NCI-H2196 (cell line): Measurements from ENCODE around the gene KIF23.

Experiments used
- DNase-seq: peaks from one replicate; lab custom pipeline; 2025; ENCODE audit not compliant: unreplicated experiment; lab: John Stamatoyannopoulos, UW

The KIF23 gene

DNA sequence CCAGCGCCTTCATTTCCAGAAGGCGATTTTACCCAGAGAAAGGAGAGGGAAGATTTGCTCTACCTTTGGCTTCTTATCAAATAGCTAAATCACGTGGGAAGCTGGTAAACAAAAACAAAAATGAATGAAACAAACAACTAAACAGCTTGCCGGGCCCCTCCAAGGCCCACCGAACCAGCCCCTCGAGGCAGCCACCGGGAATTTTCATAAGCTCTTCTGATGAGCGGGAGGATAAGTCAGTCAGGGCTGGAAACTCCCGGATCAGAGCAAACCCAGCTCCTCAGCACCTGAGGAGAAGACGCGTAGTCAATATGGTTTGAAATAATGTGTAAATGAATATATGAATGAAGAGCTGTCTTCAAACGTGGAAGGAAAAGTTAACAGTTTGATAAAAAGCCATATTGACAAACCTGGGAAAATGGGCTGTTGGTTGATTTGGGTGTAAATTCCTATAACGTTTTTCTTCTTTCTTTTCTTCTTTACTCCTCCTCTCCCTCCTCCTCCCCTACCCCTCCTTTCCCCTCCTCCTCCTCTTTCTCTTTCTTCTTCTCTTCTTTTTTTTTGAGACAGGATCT lies 49.1 kb downstream of the KIF23 start:
- DNase-seq, result no peak

DNA sequence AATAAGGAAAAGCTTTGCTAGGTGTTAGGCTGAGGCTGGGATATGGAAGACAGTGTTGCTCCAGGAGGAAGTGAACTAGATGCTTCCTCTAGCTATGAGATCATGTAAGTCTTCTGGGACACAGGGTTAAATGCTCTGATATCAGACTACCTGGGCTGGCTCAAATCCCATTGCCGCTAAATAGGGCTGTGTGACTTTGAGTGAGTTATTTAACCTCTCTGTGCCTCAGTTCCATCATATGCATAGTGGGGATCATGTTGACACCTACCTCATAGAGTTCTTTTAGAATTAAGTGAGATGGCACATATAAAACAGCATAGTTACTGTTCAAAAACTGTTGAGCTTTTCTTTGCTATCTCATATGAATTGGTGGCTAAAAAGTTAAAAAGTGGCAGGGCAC lies 51.1 kb downstream of the KIF23 start:
- no peak for DNase-seq

DNA sequence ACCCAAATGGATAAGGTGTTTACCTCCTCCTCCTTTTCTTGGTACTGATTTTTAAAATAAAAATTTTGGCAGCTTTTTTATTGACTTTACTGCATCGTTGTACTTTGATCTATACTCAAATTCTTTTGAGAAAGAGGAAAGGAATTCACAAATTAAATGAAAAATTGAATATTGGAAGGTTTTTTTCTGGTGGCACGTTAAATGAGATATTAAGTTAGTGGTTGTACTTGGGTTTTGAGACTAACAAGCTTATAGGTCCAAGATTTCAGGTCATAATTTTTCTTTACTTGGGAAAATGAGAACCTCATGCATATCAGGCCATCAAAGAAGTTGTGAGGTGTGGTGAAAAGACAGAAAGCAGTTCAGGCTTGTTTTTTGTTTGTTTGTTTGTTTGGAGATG lies 52.6 kb downstream of the KIF23 start:
- no peak for DNase-seq

DNA sequence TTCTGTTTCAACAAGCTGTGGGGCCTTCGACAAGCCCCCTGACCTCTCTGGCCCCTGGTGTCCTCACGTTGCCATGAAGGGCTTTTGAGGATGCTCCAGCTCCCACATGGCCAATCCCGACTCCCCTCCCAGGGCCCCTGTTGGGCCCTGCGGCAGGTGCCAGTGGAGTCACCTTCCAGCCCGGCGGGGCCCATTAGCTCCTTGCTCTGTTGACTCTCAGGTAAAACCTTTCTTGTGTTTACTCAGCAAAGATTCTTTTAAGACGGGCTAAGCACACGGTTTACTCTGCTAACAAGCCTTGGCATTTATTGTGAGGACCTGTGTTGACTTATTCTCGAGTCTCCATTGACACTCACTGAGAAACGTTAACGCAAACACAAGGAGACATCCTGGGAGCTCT lies 53.5 kb downstream of the KIF23 start:
- peak; percentile 15 for DNase-seq

DNA sequence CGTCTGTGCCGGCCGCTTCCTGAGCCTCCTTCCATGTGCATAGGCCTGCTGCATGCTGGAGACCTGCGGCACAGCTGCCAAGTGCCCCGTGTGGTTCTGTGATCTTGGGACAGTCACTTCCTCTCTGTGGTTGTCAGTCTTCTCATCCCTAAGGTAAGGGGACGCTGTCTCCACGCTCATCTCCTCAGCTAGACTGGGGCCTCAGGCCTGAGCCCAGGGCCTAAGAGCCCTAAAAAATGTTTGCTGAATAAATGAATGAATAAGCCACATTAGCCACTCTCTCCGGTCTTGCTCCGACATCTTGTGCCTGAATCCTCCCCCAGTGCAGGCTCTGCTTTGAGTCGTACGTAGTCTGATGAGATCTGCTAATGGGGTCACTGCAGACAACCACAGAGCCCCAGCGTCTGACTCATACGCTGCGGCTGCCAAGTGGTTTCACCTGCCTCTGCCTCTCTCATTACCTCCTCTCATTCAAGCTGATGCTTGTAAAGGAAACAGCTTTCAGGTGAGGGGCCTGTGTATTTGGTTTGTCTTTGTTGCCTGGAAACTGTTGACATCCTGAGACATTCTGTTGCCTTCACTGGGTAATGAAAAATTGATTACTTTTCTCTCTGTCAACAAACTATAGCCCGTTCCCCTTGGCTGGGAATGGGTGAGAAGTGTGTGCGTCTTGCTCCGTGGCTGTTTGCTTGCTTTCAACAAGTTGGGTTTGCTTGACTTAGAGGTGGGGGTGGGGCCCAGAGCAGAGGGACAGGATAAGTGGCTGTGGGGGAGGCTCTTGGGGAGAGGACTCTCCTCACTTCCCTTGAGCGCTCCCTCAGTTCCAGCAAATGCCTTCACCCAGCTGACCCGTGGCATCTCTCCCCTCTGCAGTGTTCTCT lies 54.3 kb downstream of the KIF23 start:
- DNase-seq, result peak; percentile 86

DNA sequence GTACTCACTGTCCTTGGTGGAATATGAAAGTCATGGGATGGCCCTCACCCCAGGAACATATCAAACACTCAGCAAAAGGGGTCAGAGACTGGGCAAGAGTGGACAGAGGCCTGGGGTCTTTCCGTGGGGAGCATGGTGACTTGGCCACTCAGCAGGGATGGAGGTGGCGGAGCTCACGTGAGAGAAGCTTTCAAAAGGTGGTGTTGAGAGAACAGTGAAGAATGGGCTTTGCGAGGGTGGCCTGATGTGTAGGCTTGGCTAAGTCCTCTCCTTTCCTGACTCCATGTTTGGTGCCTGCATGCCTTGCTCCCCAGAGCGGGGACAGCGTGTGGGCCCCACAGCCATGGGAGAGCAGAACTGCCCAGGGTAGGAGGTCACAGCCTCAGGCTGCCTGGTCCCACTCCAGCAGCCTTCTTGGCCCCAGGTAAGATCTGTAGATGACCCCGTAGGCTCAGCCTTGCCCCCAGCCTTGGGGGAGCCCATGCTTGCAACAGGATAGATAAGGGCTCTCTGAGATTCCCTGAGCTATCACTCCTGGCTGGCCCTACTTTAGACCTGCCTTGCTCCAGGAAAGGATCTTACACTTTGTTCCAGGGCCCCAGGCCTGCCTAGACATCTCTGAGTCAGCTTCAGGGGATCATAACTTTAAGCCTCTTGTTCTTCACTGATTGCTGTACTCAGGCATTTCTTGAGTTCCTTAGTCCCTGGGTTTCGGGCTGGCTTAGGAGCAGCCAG lies 55.5 kb downstream of the KIF23 start:
- no peak for DNase-seq

DNA sequence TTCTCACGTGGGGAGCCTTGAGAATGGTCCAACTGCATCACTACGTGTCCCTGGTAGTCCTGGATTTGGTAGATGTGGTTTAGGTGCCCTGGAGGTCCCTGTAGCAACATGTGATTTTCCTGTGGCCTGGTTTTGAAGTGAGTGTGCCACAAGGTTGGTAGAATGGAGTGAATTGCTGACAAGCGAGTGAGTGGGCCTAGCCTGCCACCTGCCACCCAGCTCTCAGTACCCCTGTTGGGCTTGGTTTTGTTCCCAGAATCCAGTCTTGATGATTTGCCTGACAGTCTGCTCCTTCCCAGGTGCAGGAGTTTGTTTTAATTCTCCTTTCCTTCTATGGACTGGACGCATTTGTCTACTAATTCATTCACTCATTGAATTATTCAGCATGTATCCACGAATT lies 57.9 kb downstream of the KIF23 start:
- DNase-seq, result no peak

DNA sequence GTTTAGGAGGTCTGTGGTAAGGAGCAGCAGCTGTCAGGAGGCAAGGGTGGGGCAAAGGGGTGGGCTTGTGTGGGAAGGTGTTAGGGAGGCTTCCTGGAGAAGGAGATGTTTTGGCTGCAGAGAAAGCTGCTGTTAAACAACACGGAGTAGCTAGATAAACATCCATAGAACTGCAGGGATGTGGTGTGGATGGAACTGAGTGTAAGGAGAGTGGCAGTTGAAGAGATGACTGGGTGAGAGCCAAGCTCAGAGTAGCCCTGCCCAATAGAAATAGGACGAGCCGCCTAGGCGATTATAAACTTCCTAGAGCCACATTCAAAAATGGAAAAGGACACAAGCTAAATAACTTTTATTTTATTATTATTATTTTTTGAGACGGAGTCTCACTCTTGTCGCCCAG lies 58.4 kb downstream of the KIF23 start:
- DNase-seq, result no peak

DNA sequence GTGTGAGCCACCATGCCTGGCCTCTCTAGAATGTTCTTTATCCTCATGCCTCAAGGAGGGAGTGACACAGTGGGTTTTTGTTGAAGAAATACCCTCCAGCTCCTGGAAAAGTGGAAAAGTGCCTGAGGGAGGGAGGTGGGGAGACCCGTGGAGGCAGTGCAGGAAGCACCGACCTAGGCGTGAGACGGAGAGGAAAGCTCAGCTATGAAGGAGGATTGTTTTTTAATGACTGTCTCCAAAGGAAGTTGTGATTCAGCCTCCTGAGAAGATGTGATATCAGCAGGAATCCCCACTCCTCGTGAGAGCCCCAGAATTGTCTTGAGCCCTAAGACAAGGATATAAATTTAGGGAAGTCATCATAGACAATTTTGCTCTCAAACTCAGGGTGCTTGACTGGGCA lies 60.1 kb downstream of the KIF23 start:
- DNase-seq, result no peak

DNA sequence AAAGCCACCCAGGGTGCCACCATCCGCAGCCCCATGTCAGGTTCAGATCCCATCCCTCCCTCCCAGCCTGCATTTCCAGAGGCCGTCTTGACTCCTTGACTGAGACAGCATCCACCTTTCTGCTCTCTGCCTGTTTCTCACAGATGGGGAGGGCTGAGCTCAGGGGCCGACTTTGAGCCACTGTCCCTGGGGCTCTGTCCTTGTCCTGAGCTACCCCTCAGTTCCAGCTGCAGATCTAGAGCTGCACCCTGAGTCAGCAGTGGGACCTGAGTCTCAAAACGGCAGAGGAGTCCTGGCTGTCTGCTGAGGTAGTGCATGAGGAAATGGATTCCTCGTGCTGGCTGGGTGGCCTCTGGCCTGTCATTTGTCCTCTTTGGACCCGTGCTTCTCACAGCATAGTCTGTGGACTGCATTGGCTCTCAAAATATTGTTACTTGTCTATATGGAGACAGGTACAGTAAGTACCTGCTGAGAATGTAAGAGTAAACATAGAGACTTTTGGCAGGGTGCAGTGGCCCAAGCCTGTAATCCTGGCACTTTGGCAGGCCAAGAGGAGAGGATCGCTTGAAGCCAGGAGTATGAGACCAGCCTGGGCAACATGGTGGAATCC lies 60.8 kb downstream of the KIF23 start:
- no peak for DNase-seq

DNA sequence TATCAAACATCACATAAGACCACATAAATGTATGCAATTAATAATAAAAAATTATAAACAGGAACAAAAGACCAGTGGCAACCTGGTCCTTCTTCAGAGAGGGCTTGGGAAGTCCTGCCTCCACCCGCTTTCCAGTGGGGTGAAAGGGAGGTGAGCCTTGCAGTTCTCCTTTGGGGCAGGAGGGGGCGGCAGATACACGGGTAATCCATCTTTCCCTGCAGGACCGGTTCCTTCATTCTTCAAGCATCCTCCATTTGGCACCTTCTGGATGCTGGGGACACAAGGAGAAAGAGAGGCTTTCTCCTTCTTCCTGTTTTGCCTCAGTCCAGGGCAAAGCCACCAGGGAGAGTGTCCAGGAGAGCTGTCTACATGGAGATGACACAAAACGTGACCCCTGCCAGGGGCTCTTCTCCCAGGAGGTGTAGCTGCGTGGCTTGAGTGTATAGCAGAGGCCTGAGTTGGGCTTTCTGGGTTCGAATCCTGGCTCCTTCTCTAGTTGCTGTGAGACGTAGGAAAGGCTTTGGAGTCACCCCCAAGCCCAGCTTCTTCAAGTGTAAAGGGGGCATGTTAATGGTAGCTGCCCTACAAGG lies 61.7 kb downstream of the KIF23 start:
- DNase-seq, result peak; percentile 55

DNA sequence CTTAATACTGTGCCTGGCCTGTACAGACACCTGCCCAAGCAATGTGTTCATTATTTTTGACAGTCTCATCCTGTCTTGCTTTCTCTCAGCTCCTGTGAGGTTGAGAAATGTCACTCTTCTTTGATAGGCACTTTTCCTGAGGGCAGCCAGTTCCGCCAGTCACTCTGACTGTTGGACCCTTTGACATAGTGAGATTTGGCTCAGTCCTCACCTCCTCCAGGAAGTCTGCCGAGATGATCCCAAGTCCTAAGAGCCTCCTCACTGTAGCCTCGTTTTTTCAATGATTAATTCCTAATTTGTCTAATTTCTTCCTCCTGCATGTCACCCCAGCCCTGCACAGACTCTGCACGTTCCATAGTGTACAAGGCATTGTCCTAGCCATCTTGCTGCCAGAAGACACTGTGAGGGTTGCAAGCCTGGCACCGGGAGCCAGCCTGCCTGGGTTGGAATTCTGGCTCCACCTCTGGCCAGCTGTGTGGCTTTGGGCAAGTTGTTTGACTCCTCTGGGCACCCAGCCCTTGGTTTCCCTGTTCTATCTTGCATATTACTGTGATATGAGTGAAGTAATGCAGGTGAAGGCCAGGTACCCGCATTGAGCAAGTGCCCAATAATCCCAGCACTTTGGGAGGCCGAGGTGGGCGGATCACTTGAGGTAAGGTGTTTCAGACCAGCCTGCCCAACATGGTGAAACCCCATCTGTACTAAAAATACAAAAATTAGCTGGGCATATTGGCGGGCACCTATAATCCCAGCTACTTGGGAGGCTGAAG lies 62.7 kb downstream of the KIF23 start:
- DNase-seq, result no peak

DNA sequence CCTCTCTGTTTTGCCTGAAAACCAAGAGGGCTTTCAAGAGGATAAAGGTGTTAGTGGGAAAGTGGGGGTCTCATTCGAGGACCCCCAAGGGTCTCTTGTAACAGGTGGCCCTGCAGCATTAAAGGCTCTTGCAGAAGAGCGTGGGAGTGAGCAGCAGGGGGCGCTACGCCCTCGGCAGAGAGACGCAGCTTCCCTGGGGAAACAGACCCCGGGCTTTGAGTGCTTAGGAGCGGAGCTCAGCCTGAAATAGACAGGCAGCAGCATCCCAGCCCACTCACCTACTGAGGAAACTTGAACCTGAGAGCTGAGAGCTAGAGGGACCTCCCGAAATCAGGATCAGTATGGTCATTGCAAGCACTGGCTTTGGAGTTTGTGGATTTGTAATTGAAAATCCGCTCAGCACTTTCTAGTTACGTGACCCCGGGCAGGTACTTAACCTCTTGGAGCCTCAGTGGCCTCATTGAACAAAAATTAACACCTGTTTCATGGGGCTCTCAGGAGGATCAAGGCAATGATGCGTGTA lies 64.2 kb downstream of the KIF23 start:
- peak; percentile 67 for DNase-seq

DNA sequence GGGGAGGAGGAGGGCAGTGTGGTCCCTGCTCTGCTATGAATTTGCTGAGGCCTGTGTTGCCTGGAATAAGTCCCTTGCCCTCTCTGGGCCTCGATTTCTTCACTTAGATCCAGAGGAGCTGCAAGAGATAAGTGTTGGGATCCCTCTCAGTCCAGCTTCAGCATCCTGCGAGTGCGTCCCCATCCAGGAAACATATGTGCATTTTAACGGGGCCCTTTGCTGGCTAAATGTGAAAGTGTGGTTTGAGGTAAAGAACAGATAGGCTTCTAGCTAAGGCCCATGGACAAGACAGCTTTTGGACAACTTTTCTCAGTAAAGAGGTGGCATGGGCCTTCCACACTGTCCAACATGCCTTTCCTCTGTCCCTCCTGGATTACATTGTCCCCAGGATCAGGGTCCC lies 64.9 kb downstream of the KIF23 start:
- DNase-seq, result no peak

DNA sequence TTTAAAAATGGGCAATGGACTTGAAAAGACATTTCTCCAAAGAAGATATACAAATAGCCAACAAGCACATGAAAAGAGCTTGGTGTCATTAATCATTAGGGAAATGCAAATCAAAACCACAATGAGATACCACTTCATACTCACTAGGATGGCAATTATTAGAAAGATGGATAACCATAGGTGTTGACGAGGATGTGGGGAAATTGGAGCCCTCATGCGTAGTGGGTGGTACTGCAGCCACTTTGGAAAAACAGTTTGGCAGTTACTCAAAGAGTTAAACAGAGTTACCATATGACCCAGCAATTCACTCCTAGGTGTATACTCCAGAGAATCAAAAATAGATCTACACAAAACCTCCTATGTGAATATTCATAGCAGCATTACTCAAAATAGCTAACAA lies 65.8 kb downstream of the KIF23 start:
- no peak for DNase-seq

DNA sequence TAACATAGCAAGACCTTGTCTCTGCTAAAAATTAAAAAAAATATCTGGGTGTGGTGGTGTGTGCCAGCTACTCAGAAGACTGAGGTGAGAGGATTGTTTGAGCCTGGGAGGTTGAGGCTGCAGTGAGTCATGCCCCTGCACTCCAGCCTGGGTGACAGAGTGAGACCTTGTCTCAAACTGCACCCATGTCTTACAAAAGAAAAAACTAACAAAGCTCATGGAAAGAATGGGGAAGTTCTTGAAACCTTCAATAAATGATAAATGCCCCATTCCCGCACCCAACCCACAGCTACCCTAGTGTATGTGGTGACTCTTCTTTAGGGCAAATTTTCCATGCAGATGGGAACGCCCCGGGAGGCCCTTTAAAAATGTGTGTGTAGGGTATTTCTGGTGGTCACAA lies 66.8 kb downstream of the KIF23 start:
- DNase-seq, result no peak

DNA sequence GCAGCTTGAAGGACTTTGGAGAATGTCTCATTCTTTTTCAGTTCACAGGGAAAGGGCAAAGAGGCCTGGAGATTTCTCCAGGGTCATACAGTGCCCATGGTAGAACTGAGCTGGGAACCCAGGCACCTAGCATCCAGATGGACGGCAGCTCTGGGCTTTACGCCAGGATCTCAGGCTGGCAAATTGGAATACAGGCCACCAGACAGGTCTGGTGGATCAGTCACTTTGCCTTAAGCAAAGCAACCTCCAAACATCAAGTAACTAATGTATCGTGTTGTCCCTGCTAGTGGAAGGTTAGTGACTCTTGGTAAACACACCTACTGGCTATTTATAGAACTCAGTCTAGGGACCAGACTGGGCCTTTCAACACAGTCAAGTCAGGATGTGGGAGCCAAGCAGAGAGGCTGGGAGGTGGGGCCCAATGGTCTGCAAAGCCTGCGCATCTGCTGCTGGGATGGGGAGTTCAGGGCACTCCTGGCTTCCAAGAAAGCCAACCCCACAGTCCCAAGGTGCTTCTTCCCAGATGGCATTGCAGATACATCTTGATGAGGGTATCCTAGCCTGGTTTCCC lies 68.6 kb downstream of the KIF23 start:
- peak; percentile 20 for DNase-seq

DNA sequence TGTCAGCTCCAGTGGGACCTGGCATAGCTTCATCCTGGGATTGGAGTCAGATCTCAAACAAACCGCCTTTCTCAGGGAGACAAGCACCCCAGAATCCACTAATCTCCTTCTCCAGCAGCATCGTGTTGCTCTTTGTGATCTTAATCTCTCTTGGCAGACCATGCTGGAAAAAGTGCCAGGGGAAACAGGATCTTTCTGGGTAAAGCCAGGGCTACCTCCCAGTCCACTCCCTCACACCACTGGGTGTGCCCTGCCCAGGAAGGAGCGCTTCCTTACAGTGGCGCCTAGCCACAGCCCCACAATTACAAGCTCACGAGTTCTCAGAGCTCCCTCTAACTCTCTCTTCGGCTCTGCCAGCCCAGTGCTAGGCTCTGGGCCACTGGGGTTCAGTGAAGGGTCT lies 70.7 kb downstream of the KIF23 start:
- peak; percentile 8 for DNase-seq

DNA sequence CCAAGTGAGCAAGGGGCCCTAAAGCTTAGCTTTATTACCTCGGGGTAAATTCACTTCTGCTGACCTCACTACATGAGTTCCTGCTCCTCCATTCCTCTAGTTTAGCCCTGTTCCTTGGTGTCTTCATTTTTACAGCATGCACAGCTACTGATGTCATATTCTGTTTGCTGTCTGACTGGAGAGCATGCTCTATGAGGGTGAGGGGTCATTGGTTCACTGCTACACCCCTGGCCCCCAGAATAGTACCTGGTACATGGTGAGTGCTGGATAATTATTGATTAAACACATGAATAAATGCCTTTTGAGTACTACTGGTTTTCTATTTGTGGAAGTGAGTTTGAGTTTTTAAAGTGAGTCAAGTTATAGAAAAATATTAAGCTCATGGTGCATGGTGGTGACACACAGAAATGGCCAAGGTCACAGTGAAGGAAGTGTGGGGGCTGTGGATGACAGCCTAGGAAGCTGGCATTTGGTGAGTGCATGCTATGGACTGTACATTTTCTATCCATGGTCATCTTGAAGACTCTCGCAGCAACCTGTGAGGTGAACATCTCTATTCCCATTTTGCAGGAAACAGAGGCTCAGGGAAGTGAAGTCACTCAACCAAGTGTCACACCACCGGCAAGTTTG lies 72.4 kb downstream of the KIF23 start:
- DNase-seq, result no peak
